ENCODE measurements around the gene CKAP2L.

DNA sequence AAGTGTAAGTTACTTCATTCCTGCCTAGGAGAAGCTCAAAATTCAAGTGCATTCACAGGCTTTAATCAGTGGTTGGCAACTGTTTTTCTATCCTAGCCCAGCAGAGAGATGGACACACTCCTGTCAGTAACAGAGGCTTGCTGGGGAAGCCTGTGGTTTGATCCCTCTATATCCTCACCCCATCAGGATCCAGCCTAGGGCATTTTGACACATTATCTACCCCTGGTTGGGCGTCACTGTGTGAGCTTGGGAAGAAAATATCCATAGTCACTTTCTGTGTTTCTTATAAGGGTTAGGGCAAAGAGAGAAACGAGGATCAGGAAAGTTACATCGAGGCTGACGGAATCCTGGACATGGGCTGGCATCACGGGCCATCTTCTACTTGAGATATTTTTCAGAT lies 33.6 kb downstream of the CKAP2L start:
- no peak for TF ChIP-seq GLIS3 (CRISPR knock-in tag; IDR thresholded peaks at IDR 0.05)
- TF ChIP-seq ARNTL (CRISPR knock-in tag; IDR thresholded peaks at IDR 0.05; ENCODE audit: borderline replicate concordance, low read depth) = no peak
- TF ChIP-seq, protein P1, sequence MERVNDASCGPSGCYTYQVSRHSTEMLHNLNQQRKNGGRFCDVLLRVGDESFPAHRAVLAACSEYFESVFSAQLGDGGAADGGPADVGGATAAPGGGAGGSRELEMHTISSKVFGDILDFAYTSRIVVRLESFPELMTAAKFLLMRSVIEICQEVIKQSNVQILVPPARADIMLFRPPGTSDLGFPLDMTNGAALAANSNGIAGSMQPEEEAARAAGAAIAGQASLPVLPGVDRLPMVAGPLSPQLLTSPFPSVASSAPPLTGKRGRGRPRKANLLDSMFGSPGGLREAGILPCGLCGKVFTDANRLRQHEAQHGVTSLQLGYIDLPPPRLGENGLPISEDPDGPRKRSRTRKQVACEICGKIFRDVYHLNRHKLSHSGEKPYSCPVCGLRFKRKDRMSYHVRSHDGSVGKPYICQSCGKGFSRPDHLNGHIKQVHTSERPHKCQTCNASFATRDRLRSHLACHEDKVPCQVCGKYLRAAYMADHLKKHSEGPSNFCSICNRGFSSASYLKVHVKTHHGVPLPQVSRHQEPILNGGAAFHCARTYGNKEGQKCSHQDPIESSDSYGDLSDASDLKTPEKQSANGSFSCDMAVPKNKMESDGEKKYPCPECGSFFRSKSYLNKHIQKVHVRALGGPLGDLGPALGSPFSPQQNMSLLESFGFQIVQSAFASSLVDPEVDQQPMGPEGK (CRISPR knock-in tag; IDR thresholded peaks at IDR 0.05; ENCODE audit: borderline replicate concordance) = no peak
- no peak for TF ChIP-seq RARB (CRISPR knock-in tag; IDR thresholded peaks at IDR 0.05)
- no peak for TF ChIP-seq ESRRG (CRISPR knock-in tag; IDR thresholded peaks at IDR 0.05)
- TF ChIP-seq, protein P2, sequence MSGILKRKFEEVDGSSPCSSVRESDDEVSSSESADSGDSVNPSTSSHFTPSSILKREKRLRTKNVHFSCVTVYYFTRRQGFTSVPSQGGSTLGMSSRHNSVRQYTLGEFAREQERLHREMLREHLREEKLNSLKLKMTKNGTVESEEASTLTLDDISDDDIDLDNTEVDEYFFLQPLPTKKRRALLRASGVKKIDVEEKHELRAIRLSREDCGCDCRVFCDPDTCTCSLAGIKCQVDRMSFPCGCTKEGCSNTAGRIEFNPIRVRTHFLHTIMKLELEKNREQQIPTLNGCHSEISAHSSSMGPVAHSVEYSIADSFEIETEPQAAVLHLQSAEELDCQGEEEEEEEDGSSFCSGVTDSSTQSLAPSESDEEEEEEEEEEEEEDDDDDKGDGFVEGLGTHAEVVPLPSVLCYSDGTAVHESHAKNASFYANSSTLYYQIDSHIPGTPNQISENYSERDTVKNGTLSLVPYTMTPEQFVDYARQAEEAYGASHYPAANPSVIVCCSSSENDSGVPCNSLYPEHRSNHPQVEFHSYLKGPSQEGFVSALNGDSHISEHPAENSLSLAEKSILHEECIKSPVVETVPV (CRISPR knock-in tag; IDR thresholded peaks at IDR 0.05) = no peak
- TF ChIP-seq, protein P3, sequence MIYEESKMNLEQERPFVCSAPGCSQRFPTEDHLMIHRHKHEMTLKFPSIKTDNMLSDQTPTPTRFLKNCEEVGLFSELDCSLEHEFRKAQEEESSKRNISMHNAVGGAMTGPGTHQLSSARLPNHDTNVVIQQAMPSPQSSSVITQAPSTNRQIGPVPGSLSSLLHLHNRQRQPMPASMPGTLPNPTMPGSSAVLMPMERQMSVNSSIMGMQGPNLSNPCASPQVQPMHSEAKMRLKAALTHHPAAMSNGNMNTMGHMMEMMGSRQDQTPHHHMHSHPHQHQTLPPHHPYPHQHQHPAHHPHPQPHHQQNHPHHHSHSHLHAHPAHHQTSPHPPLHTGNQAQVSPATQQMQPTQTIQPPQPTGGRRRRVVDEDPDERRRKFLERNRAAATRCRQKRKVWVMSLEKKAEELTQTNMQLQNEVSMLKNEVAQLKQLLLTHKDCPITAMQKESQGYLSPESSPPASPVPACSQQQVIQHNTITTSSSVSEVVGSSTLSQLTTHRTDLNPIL (CRISPR knock-in tag; IDR thresholded peaks at IDR 0.05; ENCODE audit: low read depth) = no peak
- TF ChIP-seq ZFP3 (CRISPR knock-in tag; IDR thresholded peaks at IDR 0.05) = no peak
- no peak for TF ChIP-seq TOX (CRISPR knock-in tag; IDR thresholded peaks at IDR 0.05; ENCODE audit: borderline replicate concordance)
- TF ChIP-seq ZFP30 (CRISPR knock-in tag; IDR thresholded peaks at IDR 0.05) = no peak
- TF ChIP-seq ZNF70 (CRISPR knock-in tag; IDR thresholded peaks at IDR 0.05) = no peak
- no peak for TF ChIP-seq CSDC2 (CRISPR knock-in tag; IDR thresholded peaks at IDR 0.05)
